IMR-90 (cell line): ENCODE measurements around the gene ANAPC7. TPM values are rescaled to one million over a fixed set of nuclear protein-coding genes. Genes with fewer than 3 reads are reported as not detected.

Source experiments
- ATAC-seq: fragments of 200-7000 bp; cut with Tn5 transposase; 2 replicates; pipeline ENCODE4 v1.9.1; 2020; ENCODE audit warnings: low read depth, mild to moderate bottlenecking, moderate library complexity
- BruUV-seq: library from RNA; stranded (reverse); fragments of 400-500 nt; replicated peaks from 2 replicates; lab custom pipeline; 2021; lab: Mats Ljungman, UMichigan
- CTCF ChIA-PET: fragments of 300-600 bp; formaldehyde crosslinking; extraction: SDS; loops from one replicate; lab custom pipeline; 2021; ENCODE audit warnings: antibody characterized with exemption; lab: Yijun Ruan, JAX
- POLR2A ChIA-PET: fragments of 300-600 bp; sonication (Branson Sonifier 250); formaldehyde crosslinking; loops from one replicate; lab custom pipeline; 2022; ENCODE audit warnings: antibody characterized with exemption; ENCODE audit not compliant: unreplicated experiment; lab: Charles Lee
- DNase-seq: peaks from one replicate; pipeline ENCODE4 v3.0.0; 2013
- H2AFZ ChIP-seq: replicated peaks from 2 replicates; pipeline ENCODE3; 2013; ENCODE audit warnings: low read length, mild to moderate bottlenecking; ENCODE audit not compliant: poor library complexity
- H2AK5ac ChIP-seq: 2 replicates; pipeline ENCODE4 v1.6.1; 2013; ENCODE audit warnings: low read depth, low read length, inconsistent platforms
- H2AK9ac ChIP-seq: replicated peaks from 2 replicates; pipeline ENCODE3; 2013; ENCODE audit warnings: mild to moderate bottlenecking, low read depth, low read length, moderate library complexity; ENCODE audit not compliant: poor library complexity
- H2BK120ac ChIP-seq: 2 replicates; pipeline ENCODE4 v1.6.1; 2013; ENCODE audit warnings: low read depth, low read length, inconsistent platforms
- H2BK15ac ChIP-seq: 3 replicates; pipeline ENCODE4 v1.6.1; 2013; ENCODE audit warnings: low read depth, low read length, inconsistent platforms
- H2BK20ac ChIP-seq: 2 replicates; pipeline ENCODE4 v1.6.1; 2013; ENCODE audit warnings: low read depth, mild to moderate bottlenecking, inconsistent platforms, low read length, moderate library complexity
- H2BK5ac ChIP-seq: 2 replicates; pipeline ENCODE4 v1.6.1; 2013; ENCODE audit warnings: mild to moderate bottlenecking, low read depth, low read length, inconsistent platforms; ENCODE audit not compliant: poor library complexity, severe bottlenecking
- H3K14ac ChIP-seq: replicated peaks from 2 replicates; pipeline ENCODE4 v1.6.1; 2013; ENCODE audit warnings: low read depth, low read length, inconsistent platforms
- H3K18ac ChIP-seq: 2 replicates; pipeline ENCODE4 v1.6.1; 2013; ENCODE audit warnings: low read depth, low read length, control low read depth
- H3K23ac ChIP-seq: 2 replicates; pipeline ENCODE4 v1.6.1; 2013; ENCODE audit warnings: low read depth, low read length, inconsistent platforms
- H3K27ac ChIP-seq: 2 replicates; pipeline ENCODE4 v1.5.1; 2013; ENCODE audit warnings: mild to moderate bottlenecking, control low read depth, low read length; ENCODE audit not compliant: insufficient read depth
- H3K27me3 ChIP-seq: 2 replicates; pipeline ENCODE4 v1.6.1; 2013; ENCODE audit warnings: low read length; ENCODE audit not compliant: control insufficient read depth, insufficient read depth
- H3K36me3 ChIP-seq: 2 replicates; pipeline ENCODE4 v1.6.1; 2013; ENCODE audit warnings: low read length, mixed read lengths; ENCODE audit not compliant: control insufficient read depth, insufficient read depth
- H3K4ac ChIP-seq: 2 replicates; pipeline ENCODE4 v1.6.1; 2013; ENCODE audit warnings: low read depth, low read length, inconsistent platforms
- H3K4me1 ChIP-seq: 2 replicates; pipeline ENCODE4 v1.6.1; 2013; ENCODE audit warnings: low read length, mixed read lengths; ENCODE audit not compliant: control insufficient read depth, insufficient read depth
- H3K4me2 ChIP-seq: 2 replicates; pipeline ENCODE4 v1.6.1; 2013; ENCODE audit warnings: low read depth, mild to moderate bottlenecking, control low read depth, low read length, moderate library complexity
- H3K4me3 ChIP-seq: 2 replicates; pipeline ENCODE4 v1.5.1; 2013; ENCODE audit warnings: low read depth, mild to moderate bottlenecking, control low read depth, low read length, moderate library complexity; ENCODE audit not compliant: insufficient read depth
- H3K56ac ChIP-seq: 2 replicates; pipeline ENCODE4 v1.6.1; 2013; ENCODE audit warnings: low read length, inconsistent platforms; ENCODE audit not compliant: insufficient read depth; ENCODE audit errors: extremely low read depth
- H3K79me1 ChIP-seq, 2 experiments: 2 replicates each; pipeline ENCODE4 v1.6.1; 2013; ENCODE audit warnings: low read length in 2 of 2, inconsistent platforms in 1 of 2, low read depth in 1 of 2
- H3K9ac ChIP-seq: 2 replicates; pipeline ENCODE4 v1.6.1; 2013; ENCODE audit warnings: low read depth, low read length, control low read depth
- H3K9me1 ChIP-seq: 2 replicates; pipeline ENCODE4 v1.6.1; 2013; ENCODE audit warnings: low read length, inconsistent platforms; ENCODE audit not compliant: insufficient read depth
- H3K9me3 ChIP-seq: 2 replicates; pipeline ENCODE4 v1.6.1; 2013; ENCODE audit warnings: low read length; ENCODE audit not compliant: control insufficient read depth, insufficient read depth
- H4K20me1 ChIP-seq: 2 replicates; pipeline ENCODE4 v1.6.1; 2013; ENCODE audit warnings: low read length, inconsistent platforms; ENCODE audit not compliant: insufficient read depth
- H4K5ac ChIP-seq: 2 replicates; pipeline ENCODE4 v1.6.1; 2013; ENCODE audit warnings: mild to moderate bottlenecking, low read depth, low read length, control low read depth
- H4K8ac ChIP-seq, 2 experiments: 2 replicates each; pipeline ENCODE4 v1.6.1; 2013; ENCODE audit warnings: low read depth in 2 of 2, low read length in 2 of 2, control low read depth in 1 of 2, inconsistent platforms in 1 of 2
- H4K91ac ChIP-seq: 2 replicates; pipeline ENCODE4 v1.6.1; 2013; ENCODE audit warnings: low read depth, low read length, inconsistent platforms; ENCODE audit not compliant: insufficient read depth
- BHLHE40 ChIP-seq: fragments of 150-350 bp; IDR thresholded peaks from 2 replicates; pipeline ENCODE4 v1.6.1; 2016; ENCODE audit warnings: mild to moderate bottlenecking, low read depth, low read length
- CHD1 ChIP-seq: IDR thresholded peaks from 2 replicates; pipeline ENCODE4 v1.6.1; 2012; ENCODE audit warnings: low read depth, low read length, improper control_type of control experiment
- ELK1 ChIP-seq: fragments of 150-350 bp; IDR thresholded peaks from 2 replicates; pipeline ENCODE4 v1.6.1; 2016; ENCODE audit warnings: low read depth, mild to moderate bottlenecking, low read length, moderate library complexity, borderline replicate concordance
- MAFK ChIP-seq: IDR thresholded peaks from 2 replicates; pipeline ENCODE4 v1.6.1; 2012; ENCODE audit warnings: low read depth, low read length, improper control_type of control experiment
- NFE2L2 ChIP-seq: fragments of 150-350 bp; IDR thresholded peaks from 2 replicates; pipeline ENCODE4 v1.6.1; 2016; ENCODE audit warnings: low read depth, mild to moderate bottlenecking, low read length
- POLR2A ChIP-seq: IDR thresholded peaks from 2 replicates; pipeline ENCODE4 v1.6.1; 2012; ENCODE audit warnings: mild to moderate bottlenecking, low read depth, low read length
- RAD21 ChIP-seq: IDR thresholded peaks from 2 replicates; pipeline ENCODE4 v1.6.1; 2012; ENCODE audit warnings: low read length, improper control_type of control experiment
- RCOR1 ChIP-seq: IDR thresholded peaks from 2 replicates; pipeline ENCODE4 v1.6.1; 2012; ENCODE audit warnings: mild to moderate bottlenecking, low read length, improper control_type of control experiment; ENCODE audit not compliant: insufficient replicate concordance
- RFX5 ChIP-seq: IDR thresholded peaks from 2 replicates; pipeline ENCODE4 v1.8.0; 2012; ENCODE audit warnings: low read depth, mild to moderate bottlenecking, low read length, moderate library complexity
- SMC3 ChIP-seq: fragments of 150-350 bp; IDR thresholded peaks from 2 replicates; pipeline ENCODE4 v1.6.1; 2016; ENCODE audit warnings: low read depth, mild to moderate bottlenecking, antibody characterized with exemption, low read length, moderate library complexity
- WGBS, 2 experiments: methylation state at CpG; one replicate each; pipeline versions ENCODE4 v1.1.5 to v1.1.7; 2013; ENCODE audit warnings: missing lambda C conversion rate in 2 of 2; ENCODE audit not compliant: insufficient read length in 1 of 2; ENCODE audit errors: extremely low coverage in 2 of 2; 5-methylcytosine and 5-hydroxymethylcytosine counted together
- dilution Hi-C: fragments of 300-500 bp; cut with HindIII; formaldehyde crosslinking; loops from one replicate; pipeline ENCODE4 v1.14.3; 2018; ENCODE audit warnings: low sequenced_read_pairs; ENCODE audit not compliant: unreplicated experiment
- in situ Hi-C: fragments of 300-500 bp; cut with MboI; formaldehyde crosslinking; loops from 3 replicates; pipeline ENCODE4 v1.14.3; 2019; ENCODE audit warnings: low sequenced_read_pairs, inconsistent platforms, mixed read lengths
- intact Hi-C: fragments of 100-400 bp; cut with micrococcal nuclease; formaldehyde crosslinking; loops from 2 replicates; pipeline ENCODE4 v1.10.0; 2022
- polyA plus RNA-seq, 3 experiments: library from polyadenylated mRNA; depleted of rRNA; stranded (reverse); fragments of >200 nt; gene quantifications; 2 replicates each; pipeline ENCODE4 v1.2.3, GENCODE V29; 2012; ENCODE audit warnings: low replicate concordance in 1 of 3
- total RNA-seq: library from RNA; depleted of rRNA; stranded (reverse); fragments of >200 nt; gene quantifications from 2 replicates; pipeline ENCODE4 v1.2.3, GENCODE V29; 2012

ANAPC7 gene
- total and polyA plus RNA-seq, 2 of the 4 experiments (the other 2 are of a cell fraction): 46.4 to 57.9 TPM

GRCh38 chr12:110379197-110379596 is 24.3 kb downstream of the ANAPC7 start:
- BruUV-seq: TSS peak; percentile 21
- dilution Hi-C loops: no loop called here
- no peaks in the 10 kb centered on the region; the same call in 1 of the 2 replicates for H3K9me1 ChIP-seq
- no peak overlapping the region for H3K27ac ChIP-seq
- no peak overlapping the region for H2AFZ ChIP-seq
- H3K18ac ChIP-seq: no peak overlapping the region
- no peak overlapping the region for H4K8ac ChIP-seq
- in situ Hi-C loops: no loop called here
- H3K4me2 ChIP-seq: no peak overlapping the region
- DNase-seq: no peak
- H3K9ac ChIP-seq: no peak overlapping the region
- H3K36me3 ChIP-seq: peaks cover 54% of the 10 kb centered on the region
- H2BK5ac ChIP-seq: no peak overlapping the region
- CTCF ChIA-PET: interaction anchor here (1.2 kb wide), 2 partner anchors 15 to 52 kb away, joined by 4 to 5 read pairs; no protein-coding TSS in a partner anchor
- no peaks in the 10 kb centered on the region; the same call in 1 of the 2 replicates for H4K20me1 ChIP-seq
- POLR2A ChIA-PET: interaction anchor here (0.7 kb wide), 1 partner anchor 980 kb away, joined by 5 read pairs; no protein-coding TSS in a partner anchor
- H2BK15ac ChIP-seq: no peak overlapping the region
- H3K79me1 ChIP-seq: peaks cover 19 to 33% of the 10 kb centered on the region in 2 experiments
- no peak overlapping the region for H3K56ac ChIP-seq
- H4K5ac ChIP-seq: no peak overlapping the region
- no peaks in the 10 kb centered on the region for H3K27me3 ChIP-seq
- no peak overlapping the region for H4K91ac ChIP-seq
- ATAC-seq: no peak
- intact Hi-C loops: no loop called here
- no peaks in the 10 kb centered on the region for H3K4me1 ChIP-seq
- H3K4me3 ChIP-seq: no peak overlapping the region
- TF ChIP-seq SMC3 (no peak), NFE2L2 (no peak), RCOR1 (no peak), CHD1 (no peak), RAD21 (no peak), ELK1 (no peak), BHLHE40 (no peak), RFX5 (no peak), POLR2A (no peak), MAFK (no peak)
- no peaks in the 10 kb centered on the region for H3K9me3 ChIP-seq
- no peak overlapping the region for H2AK9ac ChIP-seq
- H3K23ac ChIP-seq: no peak overlapping the region
- H2AK5ac ChIP-seq: no peak overlapping the region
- H2BK120ac ChIP-seq: no peak overlapping the region
- no CpG with 5 or more reads among the region's 3 CpGs for WGBS, 2 experiments
- no peak overlapping the region for H3K14ac ChIP-seq
- no peak overlapping the region for H2BK20ac ChIP-seq
- H3K4ac ChIP-seq: no peak overlapping the region
